Testis (tissue), 2 donors: ENCODE results near the gene EXD2.
"Not testable (repeated sequence)": the region's sequence is repeated elsewhere in the genome, so short reads cannot be mapped to it uniquely, and the experiment has no call there.

ENCODE experiments used
- POLR2A ChIP-seq: fragments of 450-650 bp; IDR thresholded peaks from one replicate; pipeline ENCODE4 v1.6.1; 2017; ENCODE audit warnings: antibody characterized with exemption, mild to moderate bottlenecking, moderate library complexity
- TF ChIP-seq, protein P1 (sequence below), 3 experiments: fragments of 450-650 bp in 2 of 3; fragments of 200-600 bp in 1 of 3; sonication (generic) in 1 of 3; IDR thresholded peaks; one replicate each; pipeline ENCODE4 v1.5.1; 2016 to 2019; ENCODE audit warnings: antibody characterized with exemption in 3 of 3, mild to moderate bottlenecking in 2 of 3, moderate library complexity in 1 of 3

DNA sequence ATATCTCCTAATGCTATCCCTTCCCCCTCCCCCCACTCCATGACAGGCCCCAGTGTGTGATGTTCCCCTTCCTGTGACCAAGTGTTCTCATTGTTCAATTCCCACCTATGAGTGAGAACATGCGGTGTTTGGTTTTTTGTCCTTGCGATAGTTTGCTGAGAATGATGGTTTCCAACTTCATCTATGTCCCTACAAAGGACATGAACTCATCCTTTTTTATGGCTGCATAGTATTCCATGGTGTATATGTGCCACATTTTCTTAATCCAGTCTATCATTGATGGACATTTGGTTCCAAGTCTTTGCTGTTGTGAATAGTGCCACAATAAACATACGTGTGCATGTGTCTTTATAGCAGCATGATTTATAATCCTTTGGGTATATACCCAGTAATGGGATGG is 26.4 kb downstream of the EXD2 start:
- TF ChIP-seq, protein P1, sequence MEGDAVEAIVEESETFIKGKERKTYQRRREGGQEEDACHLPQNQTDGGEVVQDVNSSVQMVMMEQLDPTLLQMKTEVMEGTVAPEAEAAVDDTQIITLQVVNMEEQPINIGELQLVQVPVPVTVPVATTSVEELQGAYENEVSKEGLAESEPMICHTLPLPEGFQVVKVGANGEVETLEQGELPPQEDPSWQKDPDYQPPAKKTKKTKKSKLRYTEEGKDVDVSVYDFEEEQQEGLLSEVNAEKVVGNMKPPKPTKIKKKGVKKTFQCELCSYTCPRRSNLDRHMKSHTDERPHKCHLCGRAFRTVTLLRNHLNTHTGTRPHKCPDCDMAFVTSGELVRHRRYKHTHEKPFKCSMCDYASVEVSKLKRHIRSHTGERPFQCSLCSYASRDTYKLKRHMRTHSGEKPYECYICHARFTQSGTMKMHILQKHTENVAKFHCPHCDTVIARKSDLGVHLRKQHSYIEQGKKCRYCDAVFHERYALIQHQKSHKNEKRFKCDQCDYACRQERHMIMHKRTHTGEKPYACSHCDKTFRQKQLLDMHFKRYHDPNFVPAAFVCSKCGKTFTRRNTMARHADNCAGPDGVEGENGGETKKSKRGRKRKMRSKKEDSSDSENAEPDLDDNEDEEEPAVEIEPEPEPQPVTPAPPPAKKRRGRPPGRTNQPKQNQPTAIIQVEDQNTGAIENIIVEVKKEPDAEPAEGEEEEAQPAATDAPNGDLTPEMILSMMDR (IDR thresholded peaks at IDR 0.05), result not testable (repeated sequence)
- not testable (repeated sequence) for TF ChIP-seq POLR2A
